ENCODE measurements around the gene CTIF.

Gene CTIF

GRCh38 chr18:48877941-48878340 is 339.1 kb downstream of the CTIF start:
- no peak for TF ChIP-seq CTCF (IDR thresholded peaks at IDR 0.05)

GRCh38 chr18:48878471-48878870 is 339.6 kb downstream of the CTIF start:
- no peak for TF ChIP-seq CTCF (IDR thresholded peaks at IDR 0.05)

- TF ChIP-seq CTCF (IDR thresholded peaks at IDR 0.05) = no peak
These were observed 340.2 kb downstream of the CTIF start for GRCh38 chr18:48879008-48879431.

GRCh38 chr18:48880931-48881330 is 342.1 kb downstream of the CTIF start:
- no peak for TF ChIP-seq CTCF (IDR thresholded peaks at IDR 0.05)

GRCh38 chr18:48882379-48882778 is 343.5 kb downstream of the CTIF start:
- no peak for TF ChIP-seq CTCF (IDR thresholded peaks at IDR 0.05)

GRCh38 chr18:48884306-48884705 is 345.5 kb downstream of the CTIF start:
- no peak for TF ChIP-seq CTCF (IDR thresholded peaks at IDR 0.05)

- TF ChIP-seq CTCF (IDR thresholded peaks at IDR 0.05) = no peak
These were observed 345.9 kb downstream of the CTIF start for GRCh38 chr18:48884771-48885170.

GRCh38 chr18:48885266-48885923 is 346.6 kb downstream of the CTIF start:
- TF ChIP-seq CTCF (IDR thresholded peaks at IDR 0.05) = no peak

Measured in LNCAP (cell line).